Fibroblast of lung (primary cell): ENCODE data around the gene SLC8A2. TPM values are rescaled to one million over a fixed set of nuclear protein-coding genes. Genes with fewer than 3 reads are reported as not detected.

Source experiments
- DNase-seq, 2 donors: peaks; one replicate each; pipeline versions ENCODE4 v3.0.0 to v3.0.0-alpha.2; 2010; ENCODE audit warnings: low read depth in 2 of 2
- H2AFZ ChIP-seq: 2 replicates; pipeline ENCODE4 v1.5.1; 2012; ENCODE audit warnings: low read length, control low read depth, inconsistent platforms
- H3K27ac ChIP-seq: 2 replicates; pipeline ENCODE4 v1.5.1; 2011; ENCODE audit warnings: low read length, control low read depth; ENCODE audit not compliant: insufficient read depth
- H3K27me3 ChIP-seq: 2 replicates; pipeline ENCODE4 v1.5.1; 2011; ENCODE audit warnings: mild to moderate bottlenecking, low read length; ENCODE audit not compliant: control insufficient read depth, insufficient read depth
- H3K36me3 ChIP-seq: 2 replicates; pipeline ENCODE4 v1.5.1; 2011; ENCODE audit warnings: low read length; ENCODE audit not compliant: control insufficient read depth, insufficient read depth
- H3K4me1 ChIP-seq: 2 replicates; pipeline ENCODE4 v1.5.1; 2011; ENCODE audit warnings: low read length; ENCODE audit not compliant: control insufficient read depth, insufficient read depth; ENCODE audit errors: extremely low read depth
- H3K4me2 ChIP-seq: 2 replicates; pipeline ENCODE4 v1.5.1; 2011; ENCODE audit warnings: low read length, control low read depth; ENCODE audit not compliant: insufficient read depth; ENCODE audit errors: extremely low read depth
- H3K4me3 ChIP-seq, 4 experiments: fragments of 200-600 bp in 1 of 4; sonication (generic) in 1 of 4; replicated peaks in 1 of 4; 2 replicates each; pipeline ENCODE4 v1.5.1; 2011 to 2016; ENCODE audit warnings: low read length in 4 of 4, low read depth in 3 of 4, mild to moderate bottlenecking in 3 of 4, control low read depth in 2 of 4, inconsistent platforms in 1 of 4, mixed read lengths in 1 of 4; ENCODE audit not compliant: insufficient read depth in 1 of 4; ENCODE audit errors: control extremely low read depth in 1 of 4
- H3K79me2 ChIP-seq: 2 replicates; pipeline ENCODE4 v1.5.1; 2012; ENCODE audit warnings: mild to moderate bottlenecking, low read length, inconsistent platforms; ENCODE audit not compliant: control insufficient read depth, insufficient read depth
- H3K9ac ChIP-seq: 2 replicates; pipeline ENCODE4 v1.5.1; 2011; ENCODE audit warnings: mild to moderate bottlenecking, low read length, control low read depth; ENCODE audit not compliant: insufficient read depth
- H3K9me3 ChIP-seq: 2 replicates; pipeline ENCODE4 v1.5.1; 2012; ENCODE audit warnings: low read depth, low read length; ENCODE audit not compliant: control insufficient read depth, insufficient read depth
- H4K20me1 ChIP-seq: 2 replicates; pipeline ENCODE4 v1.5.1; 2011; ENCODE audit warnings: low read length; ENCODE audit not compliant: control insufficient read depth, insufficient read depth; ENCODE audit errors: extremely low read depth
- CTCF ChIP-seq, 2 donors: IDR thresholded peaks in 1 of 2; conservative IDR thresholded peaks in 1 of 2; 1 replicate in 1 of 2; 2 replicates in 1 of 2; pipeline ENCODE4 v1.5.1; 2011 to 2012; ENCODE audit warnings: low read length in 2 of 2, control low read depth in 1 of 2, inconsistent platforms in 1 of 2, low read depth in 1 of 2, mild to moderate bottlenecking in 1 of 2
- EZH2 ChIP-seq: IDR thresholded peaks from 2 replicates; pipeline ENCODE4 v1.5.1; 2012; ENCODE audit warnings: low read length, control low read depth, mild to moderate bottlenecking; ENCODE audit errors: missing control alignments
- polyA plus RNA-seq, 2 donors: library from polyadenylated mRNA; depleted of rRNA in 1 of 2; stranded (reverse) in 1 of 2; unstranded in 1 of 2; fragments of >200 nt; gene quantifications; 2 replicates each; pipeline ENCODE4 v1.2.1, GENCODE V29; 2011 to 2012; ENCODE audit warnings: missing spikeins in 1 of 2
- total RNA-seq: library from RNA; depleted of rRNA; stranded (reverse); fragments of >200 nt; gene quantifications from 2 replicates; pipeline ENCODE4 v1.2.1, GENCODE V29; 2014

SLC8A2 gene
- total and polyA plus RNA-seq, 2 donors (not counting 1 experiment from before 2014, with no cell fraction given) = under 0.01 TPM; not detected in 1

DNA sequence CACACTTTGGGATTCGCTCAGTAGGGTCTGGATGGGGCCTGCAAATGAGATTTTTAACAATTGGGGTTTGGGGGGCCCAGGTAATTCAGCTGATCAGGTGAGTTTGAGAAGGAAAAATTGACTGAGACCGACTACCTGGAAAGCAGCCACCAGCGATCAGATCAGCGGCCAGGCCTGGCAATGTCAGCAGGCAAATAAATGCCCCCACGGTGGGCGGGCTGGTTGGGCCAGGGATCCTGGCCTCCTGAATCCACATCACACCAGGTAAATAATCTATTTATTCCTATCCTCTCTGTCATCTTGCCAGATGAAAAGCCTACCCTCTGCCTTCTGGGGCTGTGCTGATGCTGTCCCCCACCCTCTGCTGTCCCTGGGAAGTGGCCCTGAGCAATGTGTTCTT lies 33.8 kb upstream of the SLC8A2 start:
- Histone ChIP-seq H3K9ac (no peak overlapping the region), H3K36me3 (peaks cover 13% of the 10 kb centered on the region), H3K4me3 (no peak overlapping the region), H3K4me2 (no peak overlapping the region), H3K4me1 (peaks cover 5% of the 10 kb centered on the region), H3K27ac (no peak overlapping the region), H3K27me3 (no peaks in the 10 kb centered on the region), H2AFZ (no peak overlapping the region), H3K9me3 (no peaks in the 10 kb centered on the region), H4K20me1 (no peaks in the 10 kb centered on the region), H3K79me2 (peaks cover 46% of the 10 kb centered on the region)
- TF ChIP-seq EZH2 (no peak), CTCF (conservative IDR thresholded peaks at IDR 0.05 in 1 of 2, IDR thresholded peaks at IDR 0.05 in 1 of 2; ENCODE audit: low read depth in 1 of 2, low read length in 2 of 2) (no peak)
- DNase-seq = no peak

GRCh38 chr19:47503826-47504150 lies 32.1 kb upstream of the SLC8A2 start:
- Histone ChIP-seq H3K36me3 (peaks cover 20% of the 10 kb centered on the region), H3K27me3 (no peaks in the 10 kb centered on the region), H3K27ac (no peak overlapping the region), H2AFZ (no peak overlapping the region), H3K4me2 (no peak overlapping the region), H3K4me1 (no peaks in the 10 kb centered on the region), H3K4me3 (no peak overlapping the region), H4K20me1 (no peaks in the 10 kb centered on the region), H3K9me3 (no peaks in the 10 kb centered on the region), H3K9ac (no peak overlapping the region), H3K79me2 (peaks cover 32% of the 10 kb centered on the region)
- no peak for DNase-seq
- no peak for TF ChIP-seq CTCF (conservative IDR thresholded peaks at IDR 0.05 in 1 of 2, IDR thresholded peaks at IDR 0.05 in 1 of 2; ENCODE audit: low read depth in 1 of 2, low read length in 2 of 2)
- no peak for TF ChIP-seq EZH2

DNA sequence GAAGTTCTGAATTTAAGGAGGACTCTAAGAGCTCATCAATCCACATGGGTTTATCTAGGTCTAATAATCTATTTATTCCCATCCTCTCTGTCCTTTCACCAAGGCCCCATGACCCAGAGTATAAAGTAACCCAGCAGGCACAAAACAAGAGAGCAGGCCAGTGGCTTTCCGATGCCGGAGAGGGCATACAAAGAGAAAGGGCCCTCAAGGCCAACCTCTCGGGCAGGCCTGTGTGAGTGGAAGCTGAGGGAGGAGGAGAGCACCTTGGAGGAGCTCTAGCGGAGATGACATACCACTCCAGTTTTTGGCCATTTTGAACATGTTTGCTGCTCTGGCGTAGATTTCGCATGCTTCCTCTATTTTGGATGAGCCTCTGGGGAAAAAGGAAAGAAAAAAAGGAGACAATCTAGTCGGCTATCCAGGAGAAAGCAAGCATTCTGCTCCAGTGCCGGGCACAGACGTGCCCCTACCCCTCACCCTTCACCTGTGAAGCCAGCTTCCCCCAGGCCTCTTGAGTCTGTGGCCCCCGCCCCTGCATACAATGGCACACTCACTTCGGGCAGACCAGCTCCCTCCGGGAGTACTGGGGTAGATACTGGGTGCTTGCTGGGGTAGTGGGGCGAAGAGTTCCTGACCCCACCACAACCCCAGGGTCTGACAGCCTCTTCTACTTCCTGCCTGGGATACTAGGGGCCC lies 31.6 kb upstream of the SLC8A2 start:
- Histone ChIP-seq H3K27me3 (no peaks in the 10 kb centered on the region), H3K4me1 (no peaks in the 10 kb centered on the region), H3K79me2 (peaks cover 27% of the 10 kb centered on the region), H3K36me3 (peaks cover 22% of the 10 kb centered on the region), H3K9me3 (no peaks in the 10 kb centered on the region), H3K4me3 (no peak overlapping the region), H4K20me1 (no peaks in the 10 kb centered on the region), H3K4me2 (no peak overlapping the region), H3K27ac (no peak overlapping the region), H2AFZ (no peak overlapping the region), H3K9ac (no peak overlapping the region)
- TF ChIP-seq CTCF (conservative IDR thresholded peaks at IDR 0.05 in 1 of 2, IDR thresholded peaks at IDR 0.05 in 1 of 2; ENCODE audit: low read depth in 1 of 2, low read length in 2 of 2) (no peak), EZH2 (no peak)
- DNase-seq = no peak
